Measurements from ENCODE around the gene LYL1. TPM values are rescaled to one million over a fixed set of nuclear protein-coding genes. Genes with fewer than 3 reads are reported as not detected.

LYL1 gene
- total RNA-seq, 1 donor: 0.36 TPM

- peak; percentile 52 for DNase-seq (ENCODE audit: insufficient read length, low spot score, missing footprints)
- Histone ChIP-seq H4K20me1 (ENCODE audit: insufficient read depth, low read length) (peaks cover 59% of the 10 kb centered on the region), H3K9me3 (ENCODE audit: low read depth, low read length) (no peaks in the 10 kb centered on the region), H3K36me3 (ENCODE audit: insufficient read depth, low read length) (peaks cover 23% of the 10 kb centered on the region), H3K4me1 (ENCODE audit: insufficient read depth, low read length) (peaks cover 41% of the 10 kb centered on the region), H3K79me2 (ENCODE audit: insufficient read depth, low read length) (peaks cover 92% of the 10 kb centered on the region), H3K27ac (ENCODE audit: low read depth, low read length) (peak overlapping the region; percentile 96), H3K27me3 (ENCODE audit: insufficient read depth, low read length) (no peaks in the 10 kb centered on the region), H3K4me2 (ENCODE audit: insufficient read depth, low read length) (peak overlapping the region; percentile 94), H2AFZ (ENCODE audit: low read length) (no peak overlapping the region), H3K4me3 (ENCODE audit: insufficient read depth, low read length) (no peak overlapping the region)
- TF ChIP-seq CTCF (IDR thresholded peaks at IDR 0.05; ENCODE audit: extremely low read depth, low read depth, low read length): no peak
Observed at GRCh38 chr19:13122275-13122878, 19.7 kb upstream of the LYL1 start.

- Histone ChIP-seq H3K27ac (ENCODE audit: low read depth, low read length) (peak overlapping the region; percentile 96), H3K4me2 (ENCODE audit: insufficient read depth, low read length) (peak overlapping the region; percentile 94), H3K36me3 (ENCODE audit: insufficient read depth, low read length) (peaks cover 21% of the 10 kb centered on the region)
Observed at GRCh38 chr19:13121551-13122274, 19.1 kb upstream of the LYL1 start.

GRCh38 chr19:13120817-13121216 is 18.2 kb upstream of the LYL1 start:
- Histone ChIP-seq H3K9me3 (ENCODE audit: low read depth, low read length) (no peaks in the 10 kb centered on the region), H3K4me3 (ENCODE audit: insufficient read depth, low read length) (peak overlapping the region; percentile 86), H2AFZ (ENCODE audit: low read length) (no peak overlapping the region), H3K4me1 (ENCODE audit: insufficient read depth, low read length) (peaks cover 43% of the 10 kb centered on the region), H3K27me3 (ENCODE audit: insufficient read depth, low read length) (no peaks in the 10 kb centered on the region), H3K27ac (ENCODE audit: low read depth, low read length) (peak overlapping the region; percentile 96), H3K79me2 (ENCODE audit: insufficient read depth, low read length) (peaks cover 84% of the 10 kb centered on the region), H3K36me3 (ENCODE audit: insufficient read depth, low read length) (peaks cover 15% of the 10 kb centered on the region), H4K20me1 (ENCODE audit: insufficient read depth, low read length) (peaks cover 50% of the 10 kb centered on the region), H3K4me2 (ENCODE audit: insufficient read depth, low read length) (peak overlapping the region; percentile 94)
- TF ChIP-seq CTCF (IDR thresholded peaks at IDR 0.05; ENCODE audit: extremely low read depth, low read depth, low read length): no peak
- peak; percentile 98 for DNase-seq (ENCODE audit: insufficient read length, low spot score, missing footprints)

More at GRCh38 chr19:13121551-13122274, 19.1 kb upstream of the LYL1 start:
- H3K4me1 ChIP-seq (ENCODE audit: insufficient read depth, low read length): peaks cover 45% of the 10 kb centered on the region
- DNase-seq (ENCODE audit: insufficient read length, low spot score, missing footprints): peak; percentile 88
- TF ChIP-seq CTCF (IDR thresholded peaks at IDR 0.05; ENCODE audit: extremely low read depth, low read depth, low read length): no peak
- H2AFZ ChIP-seq (ENCODE audit: low read length): no peak overlapping the region
- H3K27me3 ChIP-seq (ENCODE audit: insufficient read depth, low read length): no peaks in the 10 kb centered on the region
- H4K20me1 ChIP-seq (ENCODE audit: insufficient read depth, low read length): peaks cover 57% of the 10 kb centered on the region
- no peaks in the 10 kb centered on the region for H3K9me3 ChIP-seq (ENCODE audit: low read depth, low read length)
- H3K79me2 ChIP-seq (ENCODE audit: insufficient read depth, low read length): peaks cover 86% of the 10 kb centered on the region
- H3K4me3 ChIP-seq (ENCODE audit: insufficient read depth, low read length): peak overlapping the region; percentile 86

GRCh38 chr19:13120031-13120430 is 17.4 kb upstream of the LYL1 start:
- H3K4me2 ChIP-seq (ENCODE audit: insufficient read depth, low read length): peak overlapping the region; percentile 94
- peak overlapping the region; percentile 96 for H3K27ac ChIP-seq (ENCODE audit: low read depth, low read length)

More at GRCh38 chr19:13120031-13120430, 17.4 kb upstream of the LYL1 start:
- peaks cover 50% of the 10 kb centered on the region for H3K4me1 ChIP-seq (ENCODE audit: insufficient read depth, low read length)
- peak overlapping the region; percentile 86 for H3K4me3 ChIP-seq (ENCODE audit: insufficient read depth, low read length)
- DNase-seq (ENCODE audit: insufficient read length, low spot score, missing footprints): peak; percentile 88
- peaks cover 49% of the 10 kb centered on the region for H4K20me1 ChIP-seq (ENCODE audit: insufficient read depth, low read length)
- TF ChIP-seq CTCF (IDR thresholded peaks at IDR 0.05; ENCODE audit: extremely low read depth, low read depth, low read length): no peak
- H2AFZ ChIP-seq (ENCODE audit: low read length): no peak overlapping the region
- peaks cover 16% of the 10 kb centered on the region for H3K36me3 ChIP-seq (ENCODE audit: insufficient read depth, low read length)
- no peaks in the 10 kb centered on the region for H3K27me3 ChIP-seq (ENCODE audit: insufficient read depth, low read length)
- H3K79me2 ChIP-seq (ENCODE audit: insufficient read depth, low read length): peaks cover 84% of the 10 kb centered on the region
- H3K9me3 ChIP-seq (ENCODE audit: low read depth, low read length): no peaks in the 10 kb centered on the region
